Heart left ventricle (tissue), 13 donors: ENCODE results near the gene CETN2.

Source experiments
- CTCF ChIP-seq, 12 donors: fragments of 200-600 bp; sonication (generic) in 4 of 12; IDR thresholded peaks; one replicate each; pipeline versions ENCODE4 v1.5.0 to v1.8.0; 2018 to 2022; ENCODE audit warnings: antibody characterized with exemption in 12 of 12, mild to moderate bottlenecking in 5 of 12
- POLR2A ChIP-seq, 2 donors: fragments of 450-650 bp; IDR thresholded peaks; one replicate each; pipeline ENCODE4 v1.6.1; 2017; ENCODE audit warnings: antibody characterized with exemption in 2 of 2, mild to moderate bottlenecking in 2 of 2, moderate library complexity in 2 of 2
- donor health status: ischemic (EF 13 %, LVEDD 7.1; RV severe dilation, severe dysfunction).
- donor health status: DM: no; HTN: yes; CAD: no.
- donor health status: DM: no; HTN: no; CAD: no.
- donor health status: ischemic (EF 25% LVEDD 6.9; RV normal size, moderate dysfunction).
- donor health status: ischemic (EF 25% LVEDD 5.7; RV mildly dilated, moderate dysfunction).
- donor health status: ischemic (EF 35%, LVEDD 5.7; RV mildly dilated, moderate dysfunction).
- donor health status: nonischemic (EF 11% LVEDD 7.7; RV severe dilation, severe dysfunction).
- donor health status: DM: yes; HTN: yes; CAD: no.
- donor health status: PGD.
- donor health status: ischemic (EF 29% LVEDD 5.4; RV normal size, mild dysfunction).
- donor health status: nonischemic (EF 23%, LVEDD 6.1; RV moderate dilation, normal function).

DNA sequence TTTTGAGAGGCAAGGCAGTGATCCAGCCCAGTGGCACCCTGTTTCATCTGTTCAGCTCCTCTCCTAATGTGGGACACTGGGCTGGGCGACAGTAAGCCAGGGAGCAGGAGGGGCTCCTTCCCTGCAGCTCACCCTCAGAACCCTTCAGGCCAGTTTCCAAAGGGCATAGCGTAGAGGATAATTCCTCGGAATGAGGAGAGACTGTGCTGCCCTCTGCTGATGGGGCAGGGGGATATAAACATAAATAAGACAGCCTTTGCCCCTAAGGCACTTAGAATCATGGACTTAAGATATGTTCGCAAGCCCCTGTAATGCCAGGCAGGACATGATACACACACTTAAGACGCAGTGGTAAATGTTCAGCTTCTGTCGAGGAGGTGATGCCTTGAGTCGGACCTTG, 39.4 kb upstream of the CETN2 start:
- TF ChIP-seq CTCF (IDR thresholded peaks at IDR 0.05) (no peak), POLR2A (IDR thresholded peaks at IDR 0.05) (no peak)
